HepG2 (cell line): Measurements from ENCODE around the gene FBN2. TPM values are rescaled to one million over a fixed set of nuclear protein-coding genes. Genes with fewer than 3 reads are reported as not detected.

ENCODE experiments used
- ATAC-seq: fragments of 200-7000 bp; cut with Tn5 transposase; 3 replicates; pipeline ENCODE4 v1.9.1; 2020; ENCODE audit warnings: mild to moderate bottlenecking, moderate library complexity
- BruUV-seq: library from RNA; stranded (reverse); fragments of 400-500 nt; replicated peaks from 2 replicates; lab custom pipeline; 2021; lab: Mats Ljungman, UMichigan
- CTCF ChIA-PET: fragments of 300-600 bp; formaldehyde crosslinking; extraction: SDS; loops from one replicate; lab custom pipeline; 2021; ENCODE audit warnings: low total read pairs, inconsistent platforms, low intra/inter-chr PET ratio; lab: Yijun Ruan, JAX
- POLR2A ChIA-PET: fragments of 350-600 bp; sonication (Branson Sonifier 250); formaldehyde crosslinking; loops from one replicate; lab custom pipeline; 2020; ENCODE audit warnings: antibody characterized with exemption, inconsistent platforms; lab: Yijun Ruan, JAX
- DNase-seq: peaks from one replicate; pipeline ENCODE4 v3.0.0-alpha.2; 2015; ENCODE audit warnings: low spot score
- FAIRE-seq: peaks from 3 replicates; lab custom pipeline; 2011; peaks lifted over from hg19 to GRCh38; lab: Jason Lieb, UNC
- H2AFZ ChIP-seq: one replicate; pipeline ENCODE4 v1.6.1; 2011; ENCODE audit warnings: low read length, inconsistent platforms
- H3K27ac ChIP-seq: fragments of 300-600 bp; 3 replicates; pipeline ENCODE4 v1.8.0; 2011; ENCODE audit warnings: mixed run types, mild to moderate bottlenecking, mixed read lengths, low read length, inconsistent platforms; ENCODE audit not compliant: insufficient read depth; ENCODE audit errors: extremely low read length
- H3K27me3 ChIP-seq, 2 experiments: fragments of 200-600 bp in 1 of 2; 2 replicates in 1 of 2; 3 replicates in 1 of 2; pipeline versions ENCODE4 v1.6.0 to v1.8.0; 2011; ENCODE audit warnings: low read length in 2 of 2, mild to moderate bottlenecking in 2 of 2, moderate library complexity in 2 of 2, inconsistent platforms in 1 of 2; ENCODE audit not compliant: insufficient read depth in 2 of 2, control insufficient read depth in 1 of 2
- H3K36me3 ChIP-seq, 2 experiments: fragments of 200-600 bp in 1 of 2; replicated peaks in 1 of 2; 2 replicates in 1 of 2; 3 replicates in 1 of 2; pipeline versions ENCODE4 v1.5.1 to v1.8.0; 2011; ENCODE audit warnings: low read length in 2 of 2, inconsistent platforms in 1 of 2; ENCODE audit not compliant: insufficient read depth in 2 of 2, control insufficient read depth in 1 of 2
- H3K4me1 ChIP-seq: 2 replicates; pipeline ENCODE4 v1.5.1; 2012; ENCODE audit warnings: low read length, inconsistent platforms; ENCODE audit not compliant: insufficient read depth
- H3K4me2 ChIP-seq: 2 replicates; pipeline ENCODE4 v1.6.0; 2011; ENCODE audit warnings: low read depth, low read length, inconsistent platforms
- H3K4me3 ChIP-seq, 3 experiments: fragments of 200-600 bp in 1 of 3; sonication (generic), shearing (Covaris generic) in 1 of 3; replicated peaks in 1 of 3; 2 replicates each; pipeline ENCODE4 v1.5.1; 2011 to 2016; ENCODE audit warnings: low read length in 3 of 3, inconsistent platforms in 2 of 3, low read depth in 2 of 3, mild to moderate bottlenecking in 2 of 3, control low read depth in 1 of 3, mixed read lengths in 1 of 3; ENCODE audit not compliant: insufficient read depth in 1 of 3
- H3K79me2 ChIP-seq: one replicate; pipeline ENCODE4 v1.6.1; 2011; ENCODE audit warnings: low read length, inconsistent platforms; ENCODE audit not compliant: insufficient read depth
- H3K9ac ChIP-seq: 2 replicates; pipeline ENCODE4 v1.6.0; 2011; ENCODE audit warnings: mild to moderate bottlenecking, low read depth, low read length, inconsistent platforms; ENCODE audit not compliant: insufficient read depth
- H3K9me3 ChIP-seq: 2 replicates; pipeline ENCODE4 v1.5.1; 2012; ENCODE audit warnings: mild to moderate bottlenecking, low read length
- H4K20me1 ChIP-seq: 2 replicates; pipeline ENCODE4 v1.6.0; 2011; ENCODE audit warnings: inconsistent platforms, mild to moderate bottlenecking, low read length, moderate library complexity; ENCODE audit not compliant: insufficient read depth
- AKNA ChIP-seq: sonication (generic); formaldehyde crosslinking; IDR thresholded peaks from 2 replicates; pipeline ENCODE4 v1.4.0; 2020; ENCODE audit warnings: missing genetic modification reagents, borderline replicate concordance
- ATF1 ChIP-seq: IDR thresholded peaks from 2 replicates; pipeline ENCODE4 v1.6.1; 2016; ENCODE audit warnings: mild to moderate bottlenecking, control low read depth
- E2F2 ChIP-seq: sonication (generic); formaldehyde crosslinking; IDR thresholded peaks from 2 replicates; pipeline ENCODE4 v1.4.0; 2020; ENCODE audit warnings: missing genetic modification reagents, borderline replicate concordance
- ERF ChIP-seq: IDR thresholded peaks from 2 replicates; pipeline ENCODE4 v1.6.1; 2018; ENCODE audit warnings: missing biosample characterization, missing genetic modification reagents
- MEIS1 ChIP-seq: sonication (generic); formaldehyde crosslinking; IDR thresholded peaks from 2 replicates; pipeline ENCODE4 v1.9.0; 2021; ENCODE audit warnings: mild to moderate bottlenecking, missing genetic modification reagents, moderate library complexity, borderline replicate concordance
- MXD3 ChIP-seq: IDR thresholded peaks from 2 replicates; pipeline ENCODE4 v1.6.1; 2016; ENCODE audit warnings: mild to moderate bottlenecking, missing biosample characterization, missing genetic modification reagents
- SMARCC2 ChIP-seq: fragments of 450-650 bp; IDR thresholded peaks from 2 replicates; pipeline ENCODE4 v1.6.1; 2017; ENCODE audit warnings: antibody characterized with exemption, mild to moderate bottlenecking
- SRSF1 ChIP-seq: fragments of 200-400 bp; formaldehyde crosslinking; optimal IDR thresholded peaks from 2 replicates; pipeline ENCODE3; 2017; ENCODE audit warnings: mild to moderate bottlenecking, low read depth, low read length, moderate library complexity
- ZNF75D ChIP-seq: sonication (generic); formaldehyde crosslinking; IDR thresholded peaks from 2 replicates; pipeline ENCODE4 v1.8.1; 2023; ENCODE audit warnings: missing genetic modification reagents, mild to moderate bottlenecking, borderline replicate concordance
- ZNF790 ChIP-seq: sonication (generic); formaldehyde crosslinking; IDR thresholded peaks from 2 replicates; pipeline ENCODE4 v1.8.0; 2022; ENCODE audit warnings: missing genetic modification reagents, mild to moderate bottlenecking, borderline replicate concordance
- ZZZ3 ChIP-seq: sonication (generic); formaldehyde crosslinking; IDR thresholded peaks from 2 replicates; pipeline ENCODE4 v1.4.0; 2020; ENCODE audit warnings: missing genetic modification reagents, mild to moderate bottlenecking, borderline replicate concordance
- in situ Hi-C: cut with HindIII; loops from 2 replicates; pipeline ENCODE4 v1.10.0; 2017; ENCODE audit warnings: low pct_unique_long_range_greater_than_20kb; ENCODE audit not compliant: extremely low pct_ligation_motif_present
- intact Hi-C: fragments of 100-400 bp; cut with micrococcal nuclease; formaldehyde crosslinking; loops from one replicate; pipeline ENCODE4 v1.10.0; 2022; ENCODE audit not compliant: unreplicated experiment
- polyA plus RNA-seq, 8 experiments: library from polyadenylated mRNA; depleted of rRNA in 3 of 8; stranded (reverse) in 7 of 8; unstranded in 1 of 8; fragments of >200 nt; fragmentation: Illumina TruSeq in 4 of 8; extraction: Trizol in 4 of 8; gene quantifications; 2 replicates each; pipeline versions ENCODE4 v1.2.1 to v1.2.3, GENCODE V29; 2011 to 2016; ENCODE audit warnings: low read depth in 4 of 8, missing spikeins in 1 of 8, mixed read lengths in 1 of 8; ENCODE audit not compliant: insufficient read depth in 1 of 8
- total RNA-seq, 5 experiments: library from RNA; depleted of rRNA; stranded (reverse); fragments of >200 nt; fragmentation: Illumina TruSeq; extraction: Trizol; gene quantifications; 2 replicates each; pipeline ENCODE4 v1.2.3, GENCODE V29; 2016; ENCODE audit warnings: low read depth in 1 of 5
- TF ChIP-seq, protein P1 (sequence below): sonication (generic); formaldehyde crosslinking; conservative IDR thresholded peaks from 2 replicates; pipeline ENCODE4 v1.5.0; 2020; ENCODE audit warnings: missing genetic modification reagents
- TF ChIP-seq, protein P2 (sequence below), 2 experiments: sonication (generic) in 1 of 2; formaldehyde crosslinking in 1 of 2; IDR thresholded peaks; 2 replicates each; pipeline versions ENCODE4 v1.4.0 to v1.6.1; 2018 to 2020; ENCODE audit warnings: missing genetic modification reagents in 2 of 2, borderline replicate concordance in 1 of 2, low read depth in 1 of 2, mild to moderate bottlenecking in 1 of 2, missing biosample characterization in 1 of 2

FBN2 gene
- total and polyA plus RNA-seq, 2 of the 13 experiments (the other 11 are each of a cell fraction or from before 2014, with no cell fraction given): not detected

GRCh38 chr5:128422612-128423011 lies 115.4 kb downstream of the FBN2 start:
- peaks cover 5% of the 10 kb centered on the region; the same call in 1 of the 2 replicates for H3K9me3 ChIP-seq
- H3K27me3 ChIP-seq: no peaks in the 10 kb centered on the region
- no peak overlapping the region for H3K27ac ChIP-seq
- in situ Hi-C loops (no loop called here), intact Hi-C loops (no loop called here)
- DNase-seq (no peak), ATAC-seq (no peak), FAIRE-seq (no peak)
- H3K36me3 ChIP-seq: no peaks in the 10 kb centered on the region
- no peak overlapping the region for H3K4me2 ChIP-seq
- no TSS peak for BruUV-seq
- POLR2A ChIA-PET: no interaction called here
- no peaks in the 10 kb centered on the region for H4K20me1 ChIP-seq
- H3K4me3 ChIP-seq: no peak overlapping the region
- no peak overlapping the region for H3K9ac ChIP-seq
- CTCF ChIA-PET: no interaction called here
- H3K4me1 ChIP-seq: no peaks in the 10 kb centered on the region
- no peak overlapping the region for H2AFZ ChIP-seq
- H3K79me2 ChIP-seq: no peaks in the 10 kb centered on the region
- TF ChIP-seq ZZZ3 (CRISPR knock-in tag) (no peak), SRSF1 (no peak), ERF (CRISPR knock-in tag) (no peak), MXD3 (no peak), ZNF75D (CRISPR knock-in tag) (no peak), ATF1 (no peak), SMARCC2 (no peak), ZNF790 (CRISPR knock-in tag) (no peak), E2F2 (CRISPR knock-in tag) (no peak), AKNA (CRISPR knock-in tag) (no peak), MEIS1 (CRISPR knock-in tag) (no peak)
- TF ChIP-seq, protein P1, sequence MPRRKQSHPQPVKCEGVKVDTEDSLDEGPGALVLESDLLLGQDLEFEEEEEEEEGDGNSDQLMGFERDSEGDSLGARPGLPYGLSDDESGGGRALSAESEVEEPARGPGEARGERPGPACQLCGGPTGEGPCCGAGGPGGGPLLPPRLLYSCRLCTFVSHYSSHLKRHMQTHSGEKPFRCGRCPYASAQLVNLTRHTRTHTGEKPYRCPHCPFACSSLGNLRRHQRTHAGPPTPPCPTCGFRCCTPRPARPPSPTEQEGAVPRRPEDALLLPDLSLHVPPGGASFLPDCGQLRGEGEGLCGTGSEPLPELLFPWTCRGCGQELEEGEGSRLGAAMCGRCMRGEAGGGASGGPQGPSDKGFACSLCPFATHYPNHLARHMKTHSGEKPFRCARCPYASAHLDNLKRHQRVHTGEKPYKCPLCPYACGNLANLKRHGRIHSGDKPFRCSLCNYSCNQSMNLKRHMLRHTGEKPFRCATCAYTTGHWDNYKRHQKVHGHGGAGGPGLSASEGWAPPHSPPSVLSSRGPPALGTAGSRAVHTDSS (CRISPR knock-in tag): no peak
- TF ChIP-seq, protein P2, sequence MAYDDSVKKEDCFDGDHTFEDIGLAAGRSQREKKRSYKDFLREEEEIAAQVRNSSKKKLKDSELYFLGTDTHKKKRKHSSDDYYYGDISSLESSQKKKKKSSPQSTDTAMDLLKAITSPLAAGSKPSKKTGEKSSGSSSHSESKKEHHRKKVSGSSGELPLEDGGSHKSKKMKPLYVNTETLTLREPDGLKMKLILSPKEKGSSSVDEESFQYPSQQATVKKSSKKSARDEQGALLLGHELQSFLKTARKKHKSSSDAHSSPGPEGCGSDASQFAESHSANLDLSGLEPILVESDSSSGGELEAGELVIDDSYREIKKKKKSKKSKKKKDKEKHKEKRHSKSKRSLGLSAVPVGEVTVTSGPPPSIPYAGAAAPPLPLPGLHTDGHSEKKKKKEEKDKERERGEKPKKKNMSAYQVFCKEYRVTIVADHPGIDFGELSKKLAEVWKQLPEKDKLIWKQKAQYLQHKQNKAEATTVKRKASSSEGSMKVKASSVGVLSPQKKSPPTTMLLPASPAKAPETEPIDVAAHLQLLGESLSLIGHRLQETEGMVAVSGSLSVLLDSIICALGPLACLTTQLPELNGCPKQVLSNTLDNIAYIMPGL (CRISPR knock-in tag; IDR thresholded peaks at IDR 0.05; ENCODE audit: borderline replicate concordance in 1 of 2, low read depth in 1 of 2): no peak
